ENCODE measurements around the gene FBXO42.

- no peak for TF ChIP-seq EP300 (IDR thresholded peaks at IDR 0.05; ENCODE audit: borderline replicate concordance)
- no peak for TF ChIP-seq TAF1 (IDR thresholded peaks at IDR 0.05; ENCODE audit: low read depth)
- no peak for TF ChIP-seq REST (IDR thresholded peaks at IDR 0.05; ENCODE audit: low read depth)
- no peak for TF ChIP-seq YY1 (IDR thresholded peaks at IDR 0.05; ENCODE audit: low read depth)
- no peak for TF ChIP-seq TEAD4 (IDR thresholded peaks at IDR 0.05)
- TF ChIP-seq FOXM1 (IDR thresholded peaks at IDR 0.05; ENCODE audit: borderline replicate concordance, low read depth) = no peak
- TF ChIP-seq CREB1 (IDR thresholded peaks at IDR 0.05; ENCODE audit: low read depth) = no peak
- no peak for TF ChIP-seq ZBTB7A (IDR thresholded peaks at IDR 0.05; ENCODE audit: low read depth)
- TF ChIP-seq CEBPB (IDR thresholded peaks at IDR 0.05) = no peak
- TF ChIP-seq EGR1 (IDR thresholded peaks at IDR 0.05) = no peak
- TF ChIP-seq RAD21 (IDR thresholded peaks at IDR 0.05; ENCODE audit: low read depth) = no peak
- TF ChIP-seq, protein P1, sequence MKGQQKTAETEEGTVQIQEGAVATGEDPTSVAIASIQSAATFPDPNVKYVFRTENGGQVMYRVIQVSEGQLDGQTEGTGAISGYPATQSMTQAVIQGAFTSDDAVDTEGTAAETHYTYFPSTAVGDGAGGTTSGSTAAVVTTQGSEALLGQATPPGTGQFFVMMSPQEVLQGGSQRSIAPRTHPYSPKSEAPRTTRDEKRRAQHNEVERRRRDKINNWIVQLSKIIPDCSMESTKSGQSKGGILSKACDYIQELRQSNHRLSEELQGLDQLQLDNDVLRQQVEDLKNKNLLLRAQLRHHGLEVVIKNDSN (IDR thresholded peaks at IDR 0.05) = no peak
- TF ChIP-seq MAX (IDR thresholded peaks at IDR 0.05) = no peak
- no peak for TF ChIP-seq TCF12 (IDR thresholded peaks at IDR 0.05; ENCODE audit: low read depth)
Measured at GRCh38 chr1:16398371-16398953, 46.2 kb upstream of the FBXO42 start.

All from Ishikawa (cell line).